ENCODE results near the gene ULK3. TPM values are rescaled to one million over a fixed set of nuclear protein-coding genes. Genes with fewer than 3 reads are reported as not detected.
A peak's percentile ranks its signal among the peaks of the same experiment; 100 is the strongest.

The ULK3 gene
- total RNA-seq, 6 experiments from 2014 or later, result 12.5 to 18.9 (median 16.1) TPM

DNA sequence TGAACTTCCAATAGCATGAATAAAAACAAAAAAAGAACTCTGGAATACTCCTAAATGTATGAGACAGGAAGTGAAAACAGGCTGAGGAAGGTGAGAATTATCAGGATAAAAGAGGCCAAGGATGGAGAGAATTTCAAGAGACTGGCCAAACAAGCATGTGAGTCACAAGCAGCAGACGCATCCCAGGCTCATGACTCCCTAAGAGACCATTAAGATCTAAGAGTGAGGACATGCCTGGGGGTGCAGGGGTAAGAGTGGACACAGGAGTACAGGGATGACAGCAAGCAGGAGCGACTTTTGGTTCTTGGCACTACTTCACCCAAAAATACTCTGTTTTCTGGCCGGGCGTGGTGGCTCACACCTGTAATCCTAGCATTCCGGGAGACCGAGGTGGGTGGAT is 23.1 kb upstream of the ULK3 start:
- DNase-seq, result peak; percentile 74
- Mint-ChIP-seq H3K36me3 (ENCODE audit: low read depth) (peaks cover 13% of the 10 kb centered on the region), H3K27me3 (ENCODE audit: insufficient read depth) (peaks cover 2% of the 10 kb centered on the region), H3K4me1 (ENCODE audit: low read depth) (peaks cover 63% of the 10 kb centered on the region), H3K9me3 (no peaks in the 10 kb centered on the region), H3K27ac (peak overlapping the region; percentile 87), H3K4me3 (no peak overlapping the region)
- TF ChIP-seq, protein P1, sequence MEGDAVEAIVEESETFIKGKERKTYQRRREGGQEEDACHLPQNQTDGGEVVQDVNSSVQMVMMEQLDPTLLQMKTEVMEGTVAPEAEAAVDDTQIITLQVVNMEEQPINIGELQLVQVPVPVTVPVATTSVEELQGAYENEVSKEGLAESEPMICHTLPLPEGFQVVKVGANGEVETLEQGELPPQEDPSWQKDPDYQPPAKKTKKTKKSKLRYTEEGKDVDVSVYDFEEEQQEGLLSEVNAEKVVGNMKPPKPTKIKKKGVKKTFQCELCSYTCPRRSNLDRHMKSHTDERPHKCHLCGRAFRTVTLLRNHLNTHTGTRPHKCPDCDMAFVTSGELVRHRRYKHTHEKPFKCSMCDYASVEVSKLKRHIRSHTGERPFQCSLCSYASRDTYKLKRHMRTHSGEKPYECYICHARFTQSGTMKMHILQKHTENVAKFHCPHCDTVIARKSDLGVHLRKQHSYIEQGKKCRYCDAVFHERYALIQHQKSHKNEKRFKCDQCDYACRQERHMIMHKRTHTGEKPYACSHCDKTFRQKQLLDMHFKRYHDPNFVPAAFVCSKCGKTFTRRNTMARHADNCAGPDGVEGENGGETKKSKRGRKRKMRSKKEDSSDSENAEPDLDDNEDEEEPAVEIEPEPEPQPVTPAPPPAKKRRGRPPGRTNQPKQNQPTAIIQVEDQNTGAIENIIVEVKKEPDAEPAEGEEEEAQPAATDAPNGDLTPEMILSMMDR (IDR thresholded peaks at IDR 0.05), result no peak

DNA sequence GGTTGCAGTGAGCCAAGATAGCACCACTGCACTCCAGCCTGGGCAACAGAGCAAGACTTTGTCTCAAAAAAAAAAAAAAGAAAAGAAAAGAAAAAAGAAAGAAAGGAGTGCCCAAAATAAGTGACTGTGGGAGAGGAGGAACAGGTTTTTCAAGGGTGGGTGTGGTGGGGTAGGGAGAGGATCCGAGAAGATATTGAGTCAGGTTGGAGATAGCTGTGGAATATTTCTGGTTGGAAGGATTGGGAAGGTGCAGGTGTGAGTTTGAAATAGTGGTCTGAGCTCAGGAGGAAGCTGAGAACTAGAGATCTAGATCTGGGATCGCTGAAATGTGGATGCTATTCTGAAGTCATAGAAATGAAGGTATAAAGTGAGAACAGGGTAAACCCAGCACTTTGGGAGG is 22.4 kb upstream of the ULK3 start:
- no peak overlapping the region for H3K4me3 Mint-ChIP-seq

DNA sequence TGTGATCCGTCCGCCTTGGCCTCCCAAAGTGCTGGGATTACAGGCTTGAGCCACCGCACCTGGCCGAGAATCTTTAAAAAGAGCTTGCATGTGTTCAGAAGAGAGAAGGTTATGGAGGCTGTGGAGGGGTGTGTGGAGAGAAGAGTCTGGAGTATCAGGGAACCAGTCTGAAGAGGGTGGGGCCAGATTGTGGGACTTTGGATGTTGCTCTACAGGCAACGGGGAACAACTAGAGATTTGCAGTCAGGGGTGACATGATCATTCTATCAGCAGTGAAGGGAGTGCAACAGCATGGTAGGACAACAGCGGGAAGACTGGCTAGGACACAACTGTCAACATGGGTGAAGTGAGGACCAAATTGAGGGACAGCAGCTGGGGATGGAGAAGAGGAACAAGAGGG is 21.3 kb upstream of the ULK3 start:
- Mint-ChIP-seq H3K36me3 (ENCODE audit: low read depth) (peaks cover 9% of the 10 kb centered on the region; the same call in 1 of the 2 replicates), H3K27me3 (ENCODE audit: insufficient read depth) (peaks cover 2% of the 10 kb centered on the region; the same call in 1 of the 2 replicates), H3K27ac (peak overlapping the region; percentile 23; the same call in 1 of the 2 replicates), H3K9me3 (no peaks in the 10 kb centered on the region), H3K4me3 (no peak overlapping the region), H3K4me1 (ENCODE audit: low read depth) (peaks cover 45% of the 10 kb centered on the region)
- no peak for DNase-seq
- TF ChIP-seq, protein P1 (IDR thresholded peaks at IDR 0.05), result no peak

More for the DNA sequence above, 22.4 kb upstream of the ULK3 start:
- Mint-ChIP-seq H3K36me3 (ENCODE audit: low read depth) (peaks cover 9% of the 10 kb centered on the region; the same call in 1 of the 2 replicates), H3K4me1 (ENCODE audit: low read depth) (peaks cover 55% of the 10 kb centered on the region), H3K9me3 (no peaks in the 10 kb centered on the region), H3K27me3 (ENCODE audit: insufficient read depth) (peaks cover 2% of the 10 kb centered on the region), H3K27ac (peak overlapping the region; percentile 87; the same call in 1 of the 2 replicates)
- TF ChIP-seq, protein P1 (IDR thresholded peaks at IDR 0.05), result no peak
- no peak for DNase-seq

GRCh38 chr15:74863239-74864056 is 20.5 kb upstream of the ULK3 start:
- DNase-seq, result peak; percentile 21
- H3K4me3 Mint-ChIP-seq, result no peak overlapping the region
- H3K27ac Mint-ChIP-seq, result peak overlapping the region; percentile 42

DNA sequence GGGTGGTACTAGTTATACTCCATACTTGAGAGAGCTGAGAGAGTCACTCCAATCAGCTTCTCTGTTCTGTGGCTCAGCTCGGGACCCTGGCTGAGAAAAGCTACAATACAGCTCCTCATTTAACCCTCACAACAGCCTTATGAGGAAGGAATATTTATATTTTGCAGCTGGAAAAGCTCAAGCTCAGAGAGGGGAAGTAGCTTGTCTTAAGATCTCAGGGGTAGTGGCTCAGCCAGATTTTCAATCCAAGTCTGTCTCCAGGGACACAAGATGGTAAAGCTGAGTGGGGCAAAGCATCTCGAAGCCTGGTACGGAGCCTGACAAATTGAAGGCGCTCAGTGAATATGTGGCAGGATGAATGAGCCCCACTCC is 15.4 kb upstream of the ULK3 start:
- no peak overlapping the region for H3K4me3 Mint-ChIP-seq
- no peak overlapping the region for H3K27ac Mint-ChIP-seq
- DNase-seq, result no peak
- TF ChIP-seq, protein P1 (IDR thresholded peaks at IDR 0.05), result no peak
- H3K9me3 Mint-ChIP-seq, result no peaks in the 10 kb centered on the region
- H3K36me3 Mint-ChIP-seq (ENCODE audit: low read depth), result no peaks in the 10 kb centered on the region
- H3K4me1 Mint-ChIP-seq (ENCODE audit: low read depth), result peaks cover 1% of the 10 kb centered on the region
- H3K27me3 Mint-ChIP-seq (ENCODE audit: insufficient read depth), result no peaks in the 10 kb centered on the region

More at GRCh38 chr15:74863239-74864056, 20.5 kb upstream of the ULK3 start:
- peaks cover 43% of the 10 kb centered on the region for H3K4me1 Mint-ChIP-seq (ENCODE audit: low read depth)
- peaks cover 9% of the 10 kb centered on the region; the same call in 1 of the 2 replicates for H3K36me3 Mint-ChIP-seq (ENCODE audit: low read depth)
- no peaks in the 10 kb centered on the region for H3K9me3 Mint-ChIP-seq
- H3K27me3 Mint-ChIP-seq (ENCODE audit: insufficient read depth), result peaks cover 2% of the 10 kb centered on the region; the same call in 1 of the 2 replicates
- TF ChIP-seq, protein P1 (IDR thresholded peaks at IDR 0.05), result no peak

Data from HFFc6 (cell line).